G401 (cell line): Measurements from ENCODE around the gene MCAM. TPM values are rescaled to one million over a fixed set of nuclear protein-coding genes. Genes with fewer than 3 reads are reported as not detected.

ENCODE experiments used
- DNase-seq: peaks from one replicate; pipeline ENCODE4 v3.0.0-alpha.2; 2015; ENCODE audit warnings: low spot score
- in situ Hi-C: cut with HindIII; loops from 2 replicates; pipeline ENCODE4 v1.10.0; 2016; ENCODE audit warnings: low sequenced_read_pairs, mixed read lengths
- total RNA-seq: library from RNA; depleted of rRNA; stranded (reverse); fragments of >200 nt; shearing (Covaris generic); gene quantifications from 2 replicates; pipeline ENCODE4 v1.2.3, GENCODE V29; 2014; rRNA removed

Gene MCAM
- total RNA-seq, 1 experiment from 2014 or later = 77.2 TPM

GRCh38 chr11:119295178-119295577 is 21.8 kb downstream of the MCAM start:
- no peak for DNase-seq
- in situ Hi-C loops = no loop called here

- in situ Hi-C loops = no loop called here
- DNase-seq = no peak
Measured at GRCh38 chr11:119293461-119293860, 23.5 kb downstream of the MCAM start.

- DNase-seq = no peak
- in situ Hi-C loops = no loop called here
Measured at GRCh38 chr11:119290894-119291497, 25.9 kb downstream of the MCAM start.

- in situ Hi-C loops = no loop called here
- DNase-seq = no peak
Measured at GRCh38 chr11:119288219-119288618, 28.7 kb downstream of the MCAM start.

- in situ Hi-C loops = no loop called here
- DNase-seq = no peak
Measured at GRCh38 chr11:119285431-119285830, 31.5 kb downstream of the MCAM start.

GRCh38 chr11:119284344-119285157 is 32.4 kb downstream of the MCAM start:
- peak; percentile 42 for DNase-seq
- in situ Hi-C loops = no loop called here

DNA sequence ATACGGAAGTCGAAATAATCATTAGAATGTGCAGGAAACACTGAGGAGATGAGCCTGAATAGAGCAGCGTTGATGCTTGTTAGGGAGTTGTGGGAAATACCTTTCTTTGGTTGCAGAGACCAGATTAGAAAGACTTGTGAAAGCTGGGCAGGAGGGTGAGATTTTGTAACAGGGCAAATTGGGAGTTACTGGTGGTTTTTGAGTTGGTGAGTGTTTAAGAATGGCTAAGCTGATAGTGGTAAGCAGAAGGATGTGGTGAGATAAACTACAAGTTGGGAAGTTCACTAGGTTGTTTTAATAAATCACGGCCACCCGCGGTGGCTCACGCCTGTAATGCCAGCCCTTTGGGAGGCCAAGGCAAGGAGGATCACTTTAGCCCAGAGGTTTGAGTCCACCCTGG is 34.4 kb downstream of the MCAM start:
- in situ Hi-C loops = no loop called here
- DNase-seq = no peak

DNA sequence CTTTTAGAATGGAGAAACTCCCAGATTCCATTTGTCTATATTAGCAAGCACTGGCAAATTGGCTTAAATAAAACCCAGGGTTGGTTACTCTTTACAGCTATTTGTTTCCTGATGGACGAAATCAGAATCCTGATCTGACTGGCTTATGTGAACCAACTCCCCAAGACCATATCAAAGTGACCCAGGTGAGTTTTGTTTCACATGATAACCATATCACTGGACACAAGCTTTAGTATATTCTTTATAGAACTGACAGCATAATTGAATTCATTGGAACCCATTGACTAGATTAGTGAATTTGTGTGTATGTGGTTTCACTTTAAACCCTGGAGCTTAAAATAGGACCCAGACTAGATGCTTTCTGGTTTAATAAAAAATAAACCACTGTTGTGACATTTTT is 39.3 kb downstream of the MCAM start:
- in situ Hi-C loops = no loop called here
- DNase-seq = no peak

DNA sequence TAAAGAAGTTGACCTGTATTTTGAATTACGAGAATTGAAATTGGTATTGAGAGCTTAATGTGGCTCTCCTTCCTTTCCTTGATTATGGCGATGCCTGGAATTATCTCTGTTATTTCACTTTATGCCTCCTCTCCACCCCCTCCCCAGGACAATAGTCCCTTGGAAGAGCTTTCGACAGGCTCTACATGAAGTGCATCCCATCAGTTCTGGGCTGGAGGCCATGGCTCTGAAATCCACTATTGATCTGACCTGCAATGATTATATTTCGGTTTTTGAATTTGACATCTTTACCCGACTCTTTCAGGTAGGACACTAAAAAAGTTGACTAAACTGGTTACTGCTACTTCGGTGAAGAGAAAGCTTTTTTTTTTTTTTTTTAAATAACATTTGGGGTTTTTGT is 43.2 kb downstream of the MCAM start:
- DNase-seq = no peak
- in situ Hi-C loops = no loop called here

DNA sequence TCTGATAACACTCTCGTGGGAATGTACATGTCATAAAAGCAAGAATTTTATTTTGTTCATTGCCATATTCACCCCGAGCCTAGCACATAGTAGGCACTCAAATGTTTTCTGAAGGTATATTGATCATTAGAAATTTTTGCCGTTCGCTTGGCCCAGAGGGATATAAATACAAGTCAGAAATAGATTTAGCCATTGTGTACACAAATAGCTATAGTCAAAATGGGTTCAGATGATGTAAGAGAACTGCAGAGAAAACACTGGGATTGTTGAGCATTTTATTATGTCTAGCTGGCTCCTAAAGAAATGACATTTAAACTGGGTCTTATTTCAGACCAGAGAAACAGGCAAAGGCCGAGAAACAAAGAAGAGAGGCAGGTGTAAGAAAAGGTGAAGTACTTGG is 49.3 kb downstream of the MCAM start:
- DNase-seq = no peak
- in situ Hi-C loops = no loop called here

DNA sequence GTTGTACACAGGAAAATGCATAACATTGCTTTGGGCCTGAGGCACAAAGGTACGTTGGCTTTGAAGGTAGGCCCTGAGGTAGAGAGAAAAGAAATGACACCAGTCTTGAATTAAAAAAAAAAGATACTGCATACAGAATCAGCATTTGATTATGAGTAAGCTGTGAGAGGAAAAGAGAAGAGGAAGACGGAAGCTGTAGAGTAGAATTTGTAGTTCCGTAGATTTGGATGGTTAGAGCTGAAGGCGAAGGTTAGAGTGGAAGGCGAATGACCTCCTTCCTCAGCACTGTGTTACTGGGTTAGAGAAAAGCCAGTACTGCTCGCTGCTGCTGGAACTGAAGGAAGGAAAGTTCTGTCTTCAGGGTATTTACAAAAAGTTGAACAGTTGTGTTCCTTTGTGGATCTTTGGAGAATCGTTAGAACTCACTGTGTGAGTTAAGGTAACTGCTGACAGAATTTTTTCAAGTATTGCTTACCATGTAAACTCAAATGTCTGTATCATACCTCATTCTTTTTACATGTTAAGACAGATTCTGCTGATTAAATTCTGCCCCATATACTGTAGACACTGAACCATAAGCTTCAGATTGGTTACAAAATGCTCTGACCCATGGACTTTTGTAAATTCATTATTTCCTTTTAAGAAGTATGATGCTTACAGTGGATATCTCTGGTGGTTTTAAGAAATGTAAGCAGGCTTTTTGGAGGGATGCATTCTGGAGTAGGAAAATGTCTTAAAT is 50.2 kb downstream of the MCAM start:
- DNase-seq = no peak
- in situ Hi-C loops = no loop called here

- in situ Hi-C loops = no loop called here
- no peak for DNase-seq
Measured at GRCh38 chr11:119266063-119266462, 50.9 kb downstream of the MCAM start.

DNA sequence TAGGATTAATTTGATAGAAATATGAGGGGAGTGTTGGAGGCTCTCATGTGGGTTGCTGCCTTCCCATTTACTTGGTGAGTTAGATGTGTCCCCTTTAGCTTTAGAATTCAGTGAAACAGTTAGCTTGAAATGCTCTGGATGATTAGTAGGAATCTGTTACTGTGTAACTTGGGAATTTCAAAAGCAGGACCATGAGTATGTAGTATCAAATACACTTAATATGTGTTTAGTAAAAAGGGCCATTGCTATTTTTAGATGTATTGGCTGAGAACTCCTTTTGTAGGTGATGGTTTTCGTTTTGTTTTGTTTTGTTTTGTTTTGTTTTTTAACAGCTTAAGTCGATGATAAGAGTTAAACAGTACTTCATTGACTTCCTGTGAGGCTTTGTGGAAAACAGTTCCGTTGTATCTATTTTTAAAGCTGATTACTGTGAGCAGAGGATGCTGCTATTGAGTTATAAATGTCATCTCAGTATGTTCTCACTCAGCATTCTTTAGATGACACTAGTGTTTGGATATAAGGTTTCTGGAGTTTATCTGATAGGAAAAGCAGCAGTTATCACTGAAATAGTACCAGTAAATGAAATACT is 53.5 kb downstream of the MCAM start:
- in situ Hi-C loops = no loop called here
- DNase-seq = no peak

GRCh38 chr11:119262668-119263351 is 54.1 kb downstream of the MCAM start:
- no peak for DNase-seq
- in situ Hi-C loops = no loop called here

GRCh38 chr11:119258983-119259382 is 57.9 kb downstream of the MCAM start:
- no peak for DNase-seq
- in situ Hi-C loops = no loop called here

Other genes starting within 250 kb of the MCAM start
- 19.9 and 21.0 TPM in 2 replicates for gene VPS11, start 249.3 kb downstream of the MCAM start, total RNA-seq
- gene HMBS, start 232.2 kb downstream of the MCAM start, total RNA-seq = 63.6 and 87.0 TPM in 2 replicates
- 4.0 and 4.7 TPM in 2 replicates for gene DPAGT1, start 215.3 kb downstream of the MCAM start, total RNA-seq
- 4.6 and 5.8 TPM in 2 replicates for gene C2CD2L, start 209.8 kb downstream of the MCAM start, total RNA-seq
- 18.5 and 22.4 TPM in 2 replicates for gene HINFP, start 195.6 kb downstream of the MCAM start, total RNA-seq
- 0.06 and 1.7 TPM in 2 replicates for gene ABCG4, start 168.1 kb downstream of the MCAM start, total RNA-seq
- not detected in 2 replicates for gene NLRX1, start 148.4 kb downstream of the MCAM start, total RNA-seq
- gene NHERF4, start 131.7 kb downstream of the MCAM start, total RNA-seq = not detected in 2 replicates
- gene CBL, start 110.8 kb downstream of the MCAM start, total RNA-seq = 4.9 and 11.7 TPM in 2 replicates
- gene RNF26, start 17.4 kb upstream of the MCAM start, total RNA-seq = 19.3 and 19.9 TPM in 2 replicates
- 0.17 and 1.0 TPM in 2 replicates for gene C1QTNF5, start 23.8 kb upstream of the MCAM start, total RNA-seq
- 0.25 and 7.3 TPM in 2 replicates for gene MFRP, start 29.6 kb upstream of the MCAM start, total RNA-seq
- gene USP2, start 64.6 kb upstream of the MCAM start, total RNA-seq = 0.75 and 1.8 TPM in 2 replicates
- 30.5 and 57.4 TPM in 2 replicates for gene THY1, start 106.0 kb upstream of the MCAM start, total RNA-seq